Measurements from ENCODE around the gene NPW. TPM values are rescaled to one million over a fixed set of nuclear protein-coding genes. Genes with fewer than 3 reads are reported as not detected.

Gene NPW
- total and polyA plus RNA-seq, 2 donors (not counting 3 experiments of a cell fraction or from before 2014, with no cell fraction given) = 0.84 to 3.3 TPM

DNA sequence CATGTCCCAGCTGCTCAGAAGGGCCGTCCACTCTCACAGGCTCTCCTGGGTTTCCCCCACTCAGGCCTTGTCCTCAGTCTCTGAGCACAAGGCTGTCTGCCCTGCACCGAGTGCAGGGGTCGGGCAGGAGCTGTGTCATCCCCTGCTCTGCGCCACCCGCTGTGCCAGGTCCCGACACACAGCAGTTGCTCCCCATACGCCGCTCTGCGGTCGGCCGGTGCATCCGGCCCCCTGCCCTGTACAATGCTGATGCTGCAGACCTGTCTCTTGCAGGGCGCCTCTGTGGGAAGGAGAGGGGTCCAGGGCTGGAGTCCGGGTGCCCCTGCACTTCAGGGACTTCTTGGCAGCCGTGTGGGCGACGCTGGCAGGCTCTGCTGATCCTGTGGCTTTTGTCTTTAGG lies 34.3 kb downstream of the NPW start:
- dilution Hi-C loops (cut with MboI; ENCODE audit: extremely low pct_ligation_motif_present, low sequenced_read_pairs) = no loop called here
- Histone ChIP-seq H3K9ac (replicated peaks; ENCODE audit: extremely low read depth, insufficient read depth, low read length) (no peak overlapping the region), H2AFZ (ENCODE audit: low read depth, low read length) (no peak overlapping the region), H3K4me2 (ENCODE audit: insufficient read depth, low read length) (no peak overlapping the region), H3K4me3 (replicated peaks in 1 of 3; ENCODE audit: insufficient read depth in 1 of 3, low read depth in 1 of 3, low read length in 3 of 3) (no peak overlapping the region), H3K9me1 (replicated peaks; ENCODE audit: control insufficient read depth, extremely low read depth, insufficient read depth, low read length) (no peaks in the 10 kb centered on the region), H3K36me3 (ENCODE audit: control insufficient read depth in 2 of 2, extremely low read depth in 1 of 2, insufficient read depth in 2 of 2, low read length in 2 of 2) (peaks cover 5 to 42% of the 10 kb centered on the region in 2 experiments), H3K9me3 (replicated peaks; ENCODE audit: control insufficient read depth, insufficient read depth, low read length) (no peaks in the 10 kb centered on the region), H4K20me1 (replicated peaks; ENCODE audit: control insufficient read depth, extremely low read depth, insufficient read depth, low read length) (no peaks in the 10 kb centered on the region), H3K4me1 (ENCODE audit: control insufficient read depth, extremely low read depth, insufficient read depth, low read length) (no peaks in the 10 kb centered on the region), H3K27ac (ENCODE audit: insufficient read depth, low read depth, low read length) (no peak overlapping the region), H3K27me3 (ENCODE audit: control insufficient read depth in 2 of 2, insufficient read depth in 2 of 2, low read length in 2 of 2) (no peaks in the 10 kb centered on the region), H3K79me2 (ENCODE audit: control insufficient read depth, insufficient read depth, low read length) (peaks cover under 1% of the 10 kb centered on the region)
- intact Hi-C loops (cut with micrococcal nuclease) = no loop called here
- ChIA-PET CTCF (interaction anchor here (1.4 kb wide), 2 partner anchors 31 to 87 kb away, joined by 3 read pairs; no protein-coding TSS in a partner anchor), POLR2A (no interaction called here)
- TF ChIP-seq, protein P1, sequence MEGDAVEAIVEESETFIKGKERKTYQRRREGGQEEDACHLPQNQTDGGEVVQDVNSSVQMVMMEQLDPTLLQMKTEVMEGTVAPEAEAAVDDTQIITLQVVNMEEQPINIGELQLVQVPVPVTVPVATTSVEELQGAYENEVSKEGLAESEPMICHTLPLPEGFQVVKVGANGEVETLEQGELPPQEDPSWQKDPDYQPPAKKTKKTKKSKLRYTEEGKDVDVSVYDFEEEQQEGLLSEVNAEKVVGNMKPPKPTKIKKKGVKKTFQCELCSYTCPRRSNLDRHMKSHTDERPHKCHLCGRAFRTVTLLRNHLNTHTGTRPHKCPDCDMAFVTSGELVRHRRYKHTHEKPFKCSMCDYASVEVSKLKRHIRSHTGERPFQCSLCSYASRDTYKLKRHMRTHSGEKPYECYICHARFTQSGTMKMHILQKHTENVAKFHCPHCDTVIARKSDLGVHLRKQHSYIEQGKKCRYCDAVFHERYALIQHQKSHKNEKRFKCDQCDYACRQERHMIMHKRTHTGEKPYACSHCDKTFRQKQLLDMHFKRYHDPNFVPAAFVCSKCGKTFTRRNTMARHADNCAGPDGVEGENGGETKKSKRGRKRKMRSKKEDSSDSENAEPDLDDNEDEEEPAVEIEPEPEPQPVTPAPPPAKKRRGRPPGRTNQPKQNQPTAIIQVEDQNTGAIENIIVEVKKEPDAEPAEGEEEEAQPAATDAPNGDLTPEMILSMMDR (IDR thresholded peaks at IDR 0.05; ENCODE audit: extremely low read depth in 1 of 2, insufficient read depth in 1 of 2, low read depth in 1 of 2, low read length in 2 of 2) = no peak
- TF ChIP-seq JUN (IDR thresholded peaks at IDR 0.05; ENCODE audit: borderline replicate concordance, insufficient read depth, insufficient read length, low read depth) (no peak), EZH2 (IDR thresholded peaks at IDR 0.05; ENCODE audit: borderline replicate concordance, low read depth, low read length, severe bottlenecking) (no peak), FOS (IDR thresholded peaks at IDR 0.05; ENCODE audit: borderline replicate concordance, insufficient read depth, low read length) (no peak), POLR2AphosphoS5 (IDR thresholded peaks at IDR 0.05; ENCODE audit: insufficient read depth, low read depth, low read length) (no peak), GATA2 (IDR thresholded peaks at IDR 0.05; ENCODE audit: insufficient read depth, insufficient read length, low read depth, low read length) (no peak), POLR2A (IDR thresholded peaks at IDR 0.05; ENCODE audit: low read depth, low read length) (no peak), MYC (IDR thresholded peaks at IDR 0.05; ENCODE audit: low read depth, low read length) (no peak)
- TF ChIP-seq, protein P2, sequence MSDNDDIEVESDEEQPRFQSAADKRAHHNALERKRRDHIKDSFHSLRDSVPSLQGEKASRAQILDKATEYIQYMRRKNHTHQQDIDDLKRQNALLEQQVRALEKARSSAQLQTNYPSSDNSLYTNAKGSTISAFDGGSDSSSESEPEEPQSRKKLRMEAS (IDR thresholded peaks at IDR 0.05; ENCODE audit: insufficient read depth, insufficient read length) = no peak
- FAIRE-seq (no peak), DNase-seq (ENCODE audit: low read depth, low spot score) (no peak)
- no TSS peak for BruUV-seq (replicated peaks)
